GM21717 (cell line): ENCODE results near the gene KRTAP10-10.
"Not testable (repeated sequence)": the region's sequence is repeated elsewhere in the genome, so short reads cannot be mapped to it uniquely, and the experiment has no call there.

Experiments
- ATAC-seq: cut with Tn5 transposase; IDR thresholded peaks from one replicate; pipeline ENCODE4 v1.9.1; 2021; ENCODE audit warnings: mild to moderate bottlenecking, moderate library complexity; ENCODE audit not compliant: unreplicated experiment

KRTAP10-10 gene

GRCh38 chr21:44637018-44637850, at the start of gene KRTAP10-10:
Gene KRTAP10-10, plus strand, starts transcription at chr21:44637356. Its CDS starts 62 bp downstream, at chr21:44637418.
- no peak for ATAC-seq

GRCh38 chr21:44589094-44589493, 48.1 kb upstream of the KRTAP10-10 start:
- no peak for ATAC-seq

- ATAC-seq: no peak
Measured at GRCh38 chr21:44589586-44590305, 47.4 kb upstream of the KRTAP10-10 start.

- ATAC-seq: no peak
Measured at GRCh38 chr21:44590311-44590721, 46.8 kb upstream of the KRTAP10-10 start.

GRCh38 chr21:44590897-44591800, 46.0 kb upstream of the KRTAP10-10 start:
- not testable (repeated sequence) for ATAC-seq

- not testable (repeated sequence) for ATAC-seq
Measured at GRCh38 chr21:44591801-44592130, 45.4 kb upstream of the KRTAP10-10 start.

GRCh38 chr21:44592446-44593311, 44.5 kb upstream of the KRTAP10-10 start, which contains the start of gene KRTAP10-6:
Gene KRTAP10-6, minus strand, starts transcription at chr21:44592505. Its CDS starts 21 bp downstream, at chr21:44592484.
- ATAC-seq: no peak

- no peak for ATAC-seq
Measured at GRCh38 chr21:44593598-44594405, 43.4 kb upstream of the KRTAP10-10 start.

- no peak for ATAC-seq
Measured at GRCh38 chr21:44594406-44594916, 42.7 kb upstream of the KRTAP10-10 start.

- no peak for ATAC-seq
Measured at GRCh38 chr21:44595524-44595923, 41.6 kb upstream of the KRTAP10-10 start.

GRCh38 chr21:44596068-44596725, 41.0 kb upstream of the KRTAP10-10 start:
- ATAC-seq: no peak

GRCh38 chr21:44598061-44598460, 39.1 kb upstream of the KRTAP10-10 start:
- ATAC-seq: no peak

- no peak for ATAC-seq
Measured at GRCh38 chr21:44599264-44600029, 37.7 kb upstream of the KRTAP10-10 start.

GRCh38 chr21:44600118-44600978, 36.8 kb upstream of the KRTAP10-10 start, which contains the start of gene KRTAP10-7:
Gene KRTAP10-7, plus strand, starts transcription at chr21:44600597. Its CDS starts 25 bp downstream, at chr21:44600622.
- ATAC-seq: not testable (repeated sequence)

- ATAC-seq: not testable (repeated sequence)
Measured at GRCh38 chr21:44601091-44601490, 36.1 kb upstream of the KRTAP10-10 start.

- no peak for ATAC-seq
Measured at GRCh38 chr21:44601596-44602462, 35.3 kb upstream of the KRTAP10-10 start.
